Measurements from ENCODE around the gene HECTD1. TPM values are rescaled to one million over a fixed set of nuclear protein-coding genes. Genes with fewer than 3 reads are reported as not detected.

HECTD1 gene
- total RNA-seq, 1 donor from 2014 or later: 110 TPM

GRCh38 chr14:31203414-31203742 lies 4.2 kb downstream of the HECTD1 start:
- no peak overlapping the region for H3K4me2 ChIP-seq (ENCODE audit: low read length)
- DNase-seq (ENCODE audit: low read depth) (no peak), FAIRE-seq (no peak)
- Mint-ChIP-seq H3K27ac (ENCODE audit: unreplicated experiment) (no peak overlapping the region), H3K36me3 (ENCODE audit: low read depth, unreplicated experiment) (peaks cover 7% of the 10 kb centered on the region), H3K9me3 (ENCODE audit: unreplicated experiment) (peaks cover 2% of the 10 kb centered on the region), H3K4me1 (ENCODE audit: low read depth, unreplicated experiment) (peaks cover 12% of the 10 kb centered on the region), H3K4me3 (ENCODE audit: unreplicated experiment) (no peak overlapping the region), H3K27me3 (ENCODE audit: low read depth, unreplicated experiment) (no peaks in the 10 kb centered on the region)
- H3K36me3 ChIP-seq (ENCODE audit: insufficient read depth, low read length): peaks cover 8% of the 10 kb centered on the region
- TF ChIP-seq EZH2 (IDR thresholded peaks at IDR 0.05; ENCODE audit: insufficient read depth, low read length): no peak
- TF ChIP-seq CTCF (IDR thresholded peaks at IDR 0.05; ENCODE audit: insufficient read depth, low read depth, low read length): no peak
- peaks cover 57% of the 10 kb centered on the region for H4K20me1 ChIP-seq (ENCODE audit: insufficient read depth, low read length)
- H3K4me1 ChIP-seq (ENCODE audit: insufficient read depth, low read length): peaks cover under 1% of the 10 kb centered on the region
- H3K9me3 ChIP-seq (ENCODE audit: insufficient read depth, low read depth, low read length): no peaks in the 10 kb centered on the region
- peaks cover 83% of the 10 kb centered on the region for H3K79me2 ChIP-seq (ENCODE audit: insufficient read depth, low read length)
- no peaks in the 10 kb centered on the region for H3K27me3 ChIP-seq (ENCODE audit: insufficient read depth, low read length)
- H3K4me3 ChIP-seq (ENCODE audit: insufficient read depth, low read depth, low read length): no peak overlapping the region
- no peak overlapping the region for H3K9ac ChIP-seq (ENCODE audit: low read length)
- H3K27ac ChIP-seq (ENCODE audit: low read depth, low read length): no peak overlapping the region
- no peak overlapping the region for H2AFZ ChIP-seq (ENCODE audit: low read depth, low read length)

GRCh38 chr14:31201111-31201510 lies 6.5 kb downstream of the HECTD1 start:
- DNase-seq (ENCODE audit: low read depth): no peak
- Histone ChIP-seq H2AFZ (ENCODE audit: low read depth, low read length) (no peak overlapping the region), H3K4me2 (ENCODE audit: low read length) (no peak overlapping the region), H3K36me3 (ENCODE audit: insufficient read depth, low read length) (peaks cover 8% of the 10 kb centered on the region), H3K4me1 (ENCODE audit: insufficient read depth, low read length) (no peaks in the 10 kb centered on the region), H4K20me1 (ENCODE audit: insufficient read depth, low read length) (peaks cover 71% of the 10 kb centered on the region), H3K4me3 (ENCODE audit: insufficient read depth, low read depth, low read length) (no peak overlapping the region), H3K27ac (ENCODE audit: low read depth, low read length) (no peak overlapping the region), H3K27me3 (ENCODE audit: insufficient read depth, low read length) (no peaks in the 10 kb centered on the region), H3K9ac (ENCODE audit: low read length) (no peak overlapping the region), H3K9me3 (ENCODE audit: insufficient read depth, low read depth, low read length) (no peaks in the 10 kb centered on the region), H3K79me2 (ENCODE audit: insufficient read depth, low read length) (peaks cover 91% of the 10 kb centered on the region)
- H3K9me3 Mint-ChIP-seq (ENCODE audit: unreplicated experiment): peaks cover 2% of the 10 kb centered on the region
- FAIRE-seq: no peak
- no peak overlapping the region for H3K27ac Mint-ChIP-seq (ENCODE audit: unreplicated experiment)
- H3K36me3 Mint-ChIP-seq (ENCODE audit: low read depth, unreplicated experiment): peaks cover 9% of the 10 kb centered on the region
- H3K4me1 Mint-ChIP-seq (ENCODE audit: low read depth, unreplicated experiment): peaks cover 13% of the 10 kb centered on the region
- TF ChIP-seq CTCF (IDR thresholded peaks at IDR 0.05; ENCODE audit: insufficient read depth, low read depth, low read length) (no peak), EZH2 (IDR thresholded peaks at IDR 0.05; ENCODE audit: insufficient read depth, low read length) (no peak)
- H3K4me3 Mint-ChIP-seq (ENCODE audit: unreplicated experiment): no peak overlapping the region
- H3K27me3 Mint-ChIP-seq (ENCODE audit: low read depth, unreplicated experiment): no peaks in the 10 kb centered on the region

- Mint-ChIP-seq H3K27ac (ENCODE audit: unreplicated experiment) (no peak overlapping the region), H3K4me1 (ENCODE audit: low read depth, unreplicated experiment) (peaks cover 18% of the 10 kb centered on the region), H3K4me3 (ENCODE audit: unreplicated experiment) (no peak overlapping the region), H3K36me3 (ENCODE audit: low read depth, unreplicated experiment) (peaks cover 9% of the 10 kb centered on the region), H3K9me3 (ENCODE audit: unreplicated experiment) (peaks cover 2% of the 10 kb centered on the region), H3K27me3 (ENCODE audit: low read depth, unreplicated experiment) (no peaks in the 10 kb centered on the region)
- DNase-seq (ENCODE audit: low read depth) (no peak), FAIRE-seq (no peak)
- TF ChIP-seq CTCF (IDR thresholded peaks at IDR 0.05; ENCODE audit: insufficient read depth, low read depth, low read length): no peak
- no peak for TF ChIP-seq EZH2 (IDR thresholded peaks at IDR 0.05; ENCODE audit: insufficient read depth, low read length)
- Histone ChIP-seq H3K27ac (ENCODE audit: low read depth, low read length) (no peak overlapping the region), H4K20me1 (ENCODE audit: insufficient read depth, low read length) (peaks cover 70% of the 10 kb centered on the region), H3K79me2 (ENCODE audit: insufficient read depth, low read length) (peaks cover 87% of the 10 kb centered on the region), H3K36me3 (ENCODE audit: insufficient read depth, low read length) (peaks cover 8% of the 10 kb centered on the region), H3K9ac (ENCODE audit: low read length) (no peak overlapping the region), H2AFZ (ENCODE audit: low read depth, low read length) (no peak overlapping the region), H3K4me3 (ENCODE audit: insufficient read depth, low read depth, low read length) (no peak overlapping the region), H3K27me3 (ENCODE audit: insufficient read depth, low read length) (no peaks in the 10 kb centered on the region), H3K4me1 (ENCODE audit: insufficient read depth, low read length) (peaks cover 4% of the 10 kb centered on the region), H3K9me3 (ENCODE audit: insufficient read depth, low read depth, low read length) (no peaks in the 10 kb centered on the region), H3K4me2 (ENCODE audit: low read length) (no peak overlapping the region)
Observed at GRCh38 chr14:31200702-31200990, 6.9 kb downstream of the HECTD1 start.
